ENCODE data around the gene LSM8.
"Not testable (repeated sequence)": the region's sequence is repeated elsewhere in the genome, so short reads cannot be mapped to it uniquely, and the experiment has no call there.

LSM8 gene

DNA sequence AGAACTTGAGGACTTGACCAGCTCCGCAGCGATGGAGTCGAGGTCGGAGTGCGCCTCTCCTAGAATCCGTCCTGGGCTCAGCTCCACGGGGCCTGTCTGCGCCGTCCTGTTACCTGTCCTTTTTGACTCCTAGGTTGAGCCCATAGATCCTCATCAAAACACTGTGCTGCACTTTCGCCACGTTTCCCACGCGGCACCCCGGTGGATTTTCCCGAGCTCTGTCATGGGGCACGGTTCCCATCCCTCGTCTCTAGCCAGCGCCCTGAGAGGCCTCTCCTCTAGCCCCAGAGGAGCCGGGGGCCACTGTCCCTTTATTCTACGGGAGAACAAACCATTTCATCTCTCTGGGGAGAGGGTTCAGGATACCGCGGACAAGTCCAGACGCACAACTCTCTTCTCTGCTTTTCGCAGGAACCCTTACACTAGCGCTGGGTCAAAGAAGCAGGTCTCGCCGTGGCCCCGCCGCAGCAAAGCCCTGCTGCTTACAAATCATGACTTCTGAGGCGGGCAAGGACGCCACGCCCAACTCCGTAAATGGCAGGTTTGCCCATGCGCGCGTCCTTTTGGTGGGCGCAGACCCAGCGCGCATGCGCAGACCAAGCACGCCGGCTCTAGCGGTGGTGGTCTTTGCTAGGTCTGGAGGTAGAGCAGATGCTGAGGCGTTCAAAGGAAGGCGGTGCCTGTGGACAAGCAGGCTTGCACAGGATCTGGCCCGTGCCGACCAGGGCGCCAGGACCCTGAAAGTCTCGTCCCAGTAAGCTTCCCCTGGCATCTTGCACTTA lies 30.3 kb downstream of the LSM8 start:
- peak; percentile 13 for DNase-seq (ENCODE audit: low spot score)

DNA sequence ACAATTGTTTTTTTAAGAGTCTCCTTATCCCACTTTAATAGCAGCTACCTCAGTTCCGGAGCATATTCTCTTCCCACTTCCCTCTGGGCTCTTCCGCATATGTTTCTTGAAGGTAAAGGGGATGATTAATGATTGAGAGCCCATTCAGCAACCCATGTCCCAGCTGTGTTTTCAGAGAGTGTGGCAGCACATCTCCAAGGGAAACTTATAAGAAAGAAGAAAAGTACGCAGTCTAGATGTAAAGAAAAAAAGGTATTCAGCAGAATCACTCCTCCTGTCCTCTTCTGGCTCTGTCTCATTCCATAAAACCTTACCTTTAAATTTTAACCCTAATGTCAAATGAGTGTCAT lies 30.8 kb downstream of the LSM8 start:
- no peak for DNase-seq (ENCODE audit: low spot score)

DNA sequence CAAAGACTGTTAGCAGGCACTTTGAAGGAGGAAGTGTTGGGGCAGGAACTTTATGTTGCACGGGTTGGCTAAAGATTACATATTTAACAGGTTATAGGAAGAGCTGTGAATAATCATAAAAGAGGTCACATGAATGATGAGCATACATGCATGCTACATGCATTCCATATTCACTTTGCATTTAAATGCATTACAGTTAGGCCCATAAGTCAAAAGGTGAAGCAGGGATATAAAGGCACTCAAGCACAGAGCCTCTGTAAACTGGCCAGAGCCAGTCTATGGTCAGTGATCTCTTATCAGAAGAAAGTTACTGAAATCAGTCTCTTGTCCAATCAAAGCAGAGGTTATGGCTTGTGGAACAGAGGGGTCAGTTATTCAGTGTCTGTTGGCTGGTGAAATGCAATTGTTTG lies 33.3 kb downstream of the LSM8 start:
- no peak for DNase-seq (ENCODE audit: low spot score)

GRCh38 chr7:118218413-118219156 lies 34.6 kb downstream of the LSM8 start:
- DNase-seq (ENCODE audit: low spot score) = no peak

DNA sequence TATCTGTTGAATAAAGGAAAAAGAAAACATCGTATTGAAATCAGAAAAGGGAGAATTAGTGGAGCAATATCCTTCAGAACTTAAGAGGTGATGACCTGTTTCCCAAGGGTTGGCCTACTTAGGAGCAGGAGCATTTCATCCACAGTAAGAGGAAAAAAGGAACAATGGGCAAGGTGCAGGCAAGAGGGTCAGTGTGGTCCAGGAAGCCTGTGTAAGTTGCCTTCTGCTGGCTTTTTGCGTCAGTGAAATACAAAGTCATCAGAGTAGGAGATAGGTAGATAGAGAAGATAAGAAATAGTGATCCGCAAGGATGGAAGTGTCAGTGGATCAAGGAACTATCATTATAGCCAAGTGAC lies 35.2 kb downstream of the LSM8 start:
- no peak for DNase-seq (ENCODE audit: low spot score)

DNA sequence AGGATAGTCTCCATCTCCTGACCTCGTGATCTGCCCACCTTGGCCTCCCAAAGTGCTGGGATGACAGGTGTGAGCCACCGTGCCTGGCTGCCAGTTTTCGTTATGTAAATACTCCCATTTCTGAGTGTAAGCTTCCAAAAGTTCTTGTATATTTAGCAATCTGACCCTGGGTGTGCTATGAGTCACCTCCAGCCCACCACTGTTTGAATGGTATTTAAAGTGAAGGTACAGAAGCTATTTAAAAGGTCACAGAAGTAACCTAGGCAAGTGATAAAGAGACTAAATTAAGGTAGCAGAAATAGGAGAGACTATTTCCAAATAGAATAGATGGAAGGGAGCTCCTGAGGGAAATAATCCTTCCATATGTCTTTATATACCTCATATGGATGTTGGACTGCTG lies 36.6 kb downstream of the LSM8 start:
- no peak for DNase-seq (ENCODE audit: low spot score)

- DNase-seq (ENCODE audit: low spot score) = no peak
Observed at GRCh38 chr7:118222591-118222990, 38.6 kb downstream of the LSM8 start.

- DNase-seq (ENCODE audit: low spot score) = no peak
Observed at GRCh38 chr7:118224521-118224920, 40.6 kb downstream of the LSM8 start, which contains the start of gene ANKRD7. Gene ANKRD7 (plus strand): TSS chr7:118224704. CDS start chr7:118224831, 127 bp downstream.

DNA sequence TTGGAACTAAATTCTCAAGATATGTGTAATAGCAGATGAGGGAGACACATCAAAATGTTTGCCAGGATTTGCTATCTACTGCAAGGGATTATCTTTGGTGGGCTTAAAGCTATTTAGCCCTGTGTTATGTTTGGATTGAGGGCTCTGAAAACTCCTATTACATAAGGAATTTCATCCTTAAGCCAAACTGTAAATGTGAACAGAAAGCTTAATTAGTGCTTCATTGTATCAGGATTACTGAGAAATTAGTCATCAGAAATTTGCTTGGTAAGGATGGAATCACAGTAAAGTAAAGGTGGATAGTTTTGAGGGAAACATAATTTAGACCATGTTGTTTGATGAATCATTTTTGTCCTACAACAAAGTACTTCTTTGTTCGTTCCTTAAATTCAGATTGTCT lies 48.9 kb downstream of the LSM8 start:
- no peak for DNase-seq (ENCODE audit: low spot score)

- no peak for DNase-seq (ENCODE audit: low spot score)
Observed at GRCh38 chr7:118233799-118234198, 49.8 kb downstream of the LSM8 start.

GRCh38 chr7:118239014-118239413 lies 55.0 kb downstream of the LSM8 start:
- DNase-seq (ENCODE audit: low spot score) = no peak

GRCh38 chr7:118240320-118240719 lies 56.4 kb downstream of the LSM8 start:
- not testable (repeated sequence) for DNase-seq (ENCODE audit: low spot score)

All from hematopoietic multipotent progenitor cell treated with erythropoietin and hydrocortisone succinate and interleukin-3 and kit ligand, for 17 days (in vitro differentiated cells).